Measurements from ENCODE around the gene PEAR1. TPM values are rescaled to one million over a fixed set of nuclear protein-coding genes. Genes with fewer than 3 reads are reported as not detected.

The PEAR1 gene
- total RNA-seq, 1 donor from 2014 or later = 3.9 TPM

Other genes starting within 250 kb of the PEAR1 start
- 1.0 and 1.6 TPM in 2 replicates for gene NES, start 216.3 kb upstream of the PEAR1 start, total RNA-seq
- 1.4 and 8.3 TPM in 2 replicates for gene CRABP2, start 188.1 kb upstream of the PEAR1 start, total RNA-seq
- gene METTL25B, start 165.2 kb upstream of the PEAR1 start, total RNA-seq = 5.2 and 11.5 TPM in 2 replicates
- gene ISG20L2, start 165.0 kb upstream of the PEAR1 start, total RNA-seq = 6.3 and 10.3 TPM in 2 replicates
- gene MRPL24, start 152.6 kb upstream of the PEAR1 start, total RNA-seq = 26.3 and 40.8 TPM in 2 replicates
- 249 and 383 TPM in 2 replicates for gene HDGF, start 142.0 kb upstream of the PEAR1 start, total RNA-seq
- 9.4 and 26.2 TPM in 2 replicates for gene PRCC, start 126.2 kb upstream of the PEAR1 start, total RNA-seq
- gene SH2D2A, start 76.9 kb upstream of the PEAR1 start, total RNA-seq = 0.30 TPM in 1 of 2 replicates, not detected in the other
- gene INSRR, start 34.6 kb upstream of the PEAR1 start, total RNA-seq = not detected in 2 replicates
- gene NTRK1, start 32.9 kb upstream of the PEAR1 start, total RNA-seq = not detected in 2 replicates
- not detected in 2 replicates for gene LRRC71, start 26.9 kb downstream of the PEAR1 start, total RNA-seq
- gene ARHGEF11, start 152.0 kb downstream of the PEAR1 start, total RNA-seq = 13.0 and 31.4 TPM in 2 replicates
- not detected in 2 replicates for gene ETV3L, start 206.1 kb downstream of the PEAR1 start, total RNA-seq
- 10.9 and 15.6 TPM in 2 replicates for gene ETV3, start 244.7 kb downstream of the PEAR1 start, total RNA-seq